MCF 10A (cell line): Measurements from ENCODE around the gene AKAP17A. TPM values are rescaled to one million over a fixed set of nuclear protein-coding genes. Genes with fewer than 3 reads are reported as not detected.
"Not testable (repeated sequence)": the region's sequence is repeated elsewhere in the genome, so short reads cannot be mapped to it uniquely, and the experiment has no call there.

Source experiments
- BruUV-seq: library from RNA; stranded (reverse); fragments of 400-500 nt; replicated peaks from 2 replicates; lab custom pipeline; 2021; lab: Mats Ljungman, UMichigan
- CTCF ChIA-PET: fragments of 300-600 bp; sonication (Branson Sonifier 250); formaldehyde crosslinking; extraction: SDS; loops from one replicate; lab custom pipeline; 2021; ENCODE audit warnings: antibody characterized with exemption, inconsistent platforms; lab: Yijun Ruan, JAX
- POLR2A ChIA-PET: fragments of 300-600, 350-650 bp; sonication (Branson Sonifier 250); formaldehyde crosslinking; extraction: SDS; loops from one replicate; lab custom pipeline; 2020; ENCODE audit warnings: antibody characterized with exemption, inconsistent platforms; lab: Yijun Ruan, JAX
- DNase-seq: peaks from one replicate; pipeline ENCODE4 v3.0.0-alpha.2; 2018; ENCODE audit not compliant: unreplicated experiment
- H3K27ac Mint-ChIP-seq: one replicate; pipeline ENCODE4 v1.8.0; 2022; ENCODE audit warnings: mild to moderate bottlenecking, low read depth, mixed read lengths; ENCODE audit not compliant: unreplicated experiment
- H3K27me3 Mint-ChIP-seq: one replicate; pipeline ENCODE4 v1.8.0; 2022; ENCODE audit warnings: mixed read lengths; ENCODE audit not compliant: insufficient read depth, unreplicated experiment
- H3K36me3 Mint-ChIP-seq: one replicate; pipeline ENCODE4 v1.8.0; 2022; ENCODE audit warnings: mild to moderate bottlenecking, moderate library complexity, mixed read lengths; ENCODE audit not compliant: insufficient read depth, unreplicated experiment
- H3K4me1 Mint-ChIP-seq: one replicate; pipeline ENCODE4 v1.8.0; 2022; ENCODE audit warnings: mixed read lengths; ENCODE audit not compliant: insufficient read depth, unreplicated experiment
- H3K4me3 Mint-ChIP-seq: one replicate; pipeline ENCODE4 v1.8.0; 2022; ENCODE audit warnings: mild to moderate bottlenecking, moderate library complexity, mixed read lengths; ENCODE audit not compliant: unreplicated experiment
- H3K9me3 Mint-ChIP-seq: one replicate; pipeline ENCODE4 v1.8.0; 2022; ENCODE audit warnings: mixed read lengths; ENCODE audit not compliant: unreplicated experiment
- CTCF ChIP-seq: fragments of 200-600 bp; IDR thresholded peaks from one replicate; pipeline ENCODE4 v1.8.0; 2022; ENCODE audit warnings: antibody characterized with exemption, mild to moderate bottlenecking; ENCODE audit not compliant: unreplicated experiment
- intact Hi-C: fragments of 100-400 bp; cut with micrococcal nuclease; formaldehyde crosslinking; loops from 2 replicates; pipeline ENCODE4 v1.14.1; 2022
- total RNA-seq: library from RNA; stranded (reverse); gene quantifications from 2 replicates; pipeline ENCODE4 v1.2.3, GENCODE V29; 2022

The AKAP17A gene
- total RNA-seq, 1 experiment from 2014 or later, result 76.2 TPM

GRCh38 chrX:1612641-1613286, 21.4 kb downstream of the AKAP17A start:
- no peak overlapping the region for H3K4me3 Mint-ChIP-seq
- POLR2A ChIA-PET, result no interaction called here
- DNase-seq, result no peak
- no peaks in the 10 kb centered on the region for H3K36me3 Mint-ChIP-seq
- CTCF ChIA-PET, result no interaction called here
- no peak for TF ChIP-seq CTCF
- no peaks in the 10 kb centered on the region for H3K4me1 Mint-ChIP-seq
- peaks cover 12% of the 10 kb centered on the region for H3K27me3 Mint-ChIP-seq
- no peaks in the 10 kb centered on the region for H3K9me3 Mint-ChIP-seq
- H3K27ac Mint-ChIP-seq, result no peak overlapping the region
- intact Hi-C loops, result no loop called here
- no TSS peak for BruUV-seq

- Mint-ChIP-seq H3K4me1 (no peaks in the 10 kb centered on the region), H3K36me3 (no peaks in the 10 kb centered on the region), H3K9me3 (no peaks in the 10 kb centered on the region), H3K4me3 (no peak within 1 kb of the TSS), H3K27ac (no peak within 1 kb of the TSS), H3K27me3 (peaks cover 12% of the 10 kb centered on the region)
- TF ChIP-seq CTCF, result no peak
- intact Hi-C loops, result no loop called here
- ChIA-PET POLR2A (no interaction called here), CTCF (no interaction called here)
- no peak for DNase-seq
- BruUV-seq, result no TSS peak
These were observed 23.5 kb downstream of the AKAP17A start, which contains the start of gene ASMT for GRCh38 chrX:1614927-1615326. ASMT (plus strand) TSS chrX:1615059; CDS start chrX:1615200, 141 bp downstream.

- H3K4me3 Mint-ChIP-seq, result no peak overlapping the region
- H3K36me3 Mint-ChIP-seq, result no peaks in the 10 kb centered on the region
- no peak for TF ChIP-seq CTCF
- no peak overlapping the region for H3K27ac Mint-ChIP-seq
- no peaks in the 10 kb centered on the region for H3K27me3 Mint-ChIP-seq
- BruUV-seq, result no TSS peak
- ChIA-PET CTCF (no interaction called here), POLR2A (no interaction called here)
- intact Hi-C loops, result no loop called here
- no peaks in the 10 kb centered on the region for H3K9me3 Mint-ChIP-seq
- DNase-seq, result no peak
- no peaks in the 10 kb centered on the region for H3K4me1 Mint-ChIP-seq
These were observed 27.3 kb downstream of the AKAP17A start for GRCh38 chrX:1618689-1619088.

- DNase-seq, result no peak
- no TSS peak for BruUV-seq
- CTCF ChIA-PET, result no interaction called here
- Mint-ChIP-seq H3K4me1 (no peaks in the 10 kb centered on the region), H3K27me3 (peaks cover 7% of the 10 kb centered on the region), H3K36me3 (no peaks in the 10 kb centered on the region), H3K9me3 (peaks cover 4% of the 10 kb centered on the region), H3K4me3 (no peak overlapping the region), H3K27ac (no peak overlapping the region)
- POLR2A ChIA-PET, result no interaction called here
- TF ChIP-seq CTCF, result no peak
- intact Hi-C loops, result no loop called here
These were observed 32.3 kb downstream of the AKAP17A start for GRCh38 chrX:1623691-1624090.

- H3K36me3 Mint-ChIP-seq, intact Hi-C loops, CTCF ChIA-PET, POLR2A ChIA-PET, DNase-seq, H3K4me3 Mint-ChIP-seq, H3K9me3 Mint-ChIP-seq, BruUV-seq, H3K4me1 Mint-ChIP-seq, H3K27ac Mint-ChIP-seq: not testable (repeated sequence)
- H3K27me3 Mint-ChIP-seq, result peaks cover 13% of the 10 kb centered on the region
These were observed 32.9 kb downstream of the AKAP17A start for GRCh38 chrX:1624158-1624860.

- BruUV-seq, result not testable (repeated sequence)
These were observed 33.4 kb downstream of the AKAP17A start for GRCh38 chrX:1624861-1625215.

More at GRCh38 chrX:1624861-1625215, 33.4 kb downstream of the AKAP17A start:
- intact Hi-C loops, DNase-seq, CTCF ChIA-PET, H3K4me3 Mint-ChIP-seq, H3K9me3 Mint-ChIP-seq, H3K4me1 Mint-ChIP-seq, POLR2A ChIA-PET, H3K36me3 Mint-ChIP-seq, H3K27ac Mint-ChIP-seq: not testable (repeated sequence)
- peaks cover 18% of the 10 kb centered on the region for H3K27me3 Mint-ChIP-seq
